ENCODE data around the gene HOXC11.

GRCh38 chr12:53998110-53998899, 25.4 kb downstream of the HOXC11 start:
- TF ChIP-seq MAX (IDR thresholded peaks at IDR 0.05; ENCODE audit: low read depth, low read length) (no peak), CTCF (IDR thresholded peaks at IDR 0.05; ENCODE audit: low read depth, low read length) (no peak), POLR2A (IDR thresholded peaks at IDR 0.05; ENCODE audit: extremely low read depth, insufficient read length) (no peak), MYC (IDR thresholded peaks at IDR 0.05; ENCODE audit: low read depth, low read length) (no peak)
